Upper lobe of left lung (tissue), 6 donors: ENCODE data around the gene LLGL1. TPM values are rescaled to one million over a fixed set of nuclear protein-coding genes. Genes with fewer than 3 reads are reported as not detected.

Source experiments
- ATAC-seq, 2 donors: fragments of 200-7000 bp; cut with Tn5 transposase; one replicate each; pipeline ENCODE4 v1.9.1; 2022; ENCODE audit warnings: mild to moderate bottlenecking in 2 of 2, moderate library complexity in 2 of 2; ENCODE audit not compliant: low FRiP score in 2 of 2
- DNase-seq, 2 donors: peaks; one replicate each; pipeline ENCODE4 v3.0.0-alpha.2; 2019 to 2020
- H3K27ac ChIP-seq, 4 donors: fragments of 200-600 bp; sonication (generic); one replicate each; pipeline ENCODE4 v1.5.1; 2016 to 2019
- H3K27me3 ChIP-seq, 4 donors: fragments of 200-600 bp; sonication (generic); one replicate each; pipeline ENCODE4 v1.5.1; 2017 to 2019
- H3K36me3 ChIP-seq, 4 donors: fragments of 200-600 bp; sonication (generic); one replicate each; pipeline ENCODE4 v1.5.1; 2016 to 2019
- H3K4me1 ChIP-seq, 4 donors: fragments of 200-600 bp; sonication (generic); one replicate each; pipeline ENCODE4 v1.5.1; 2018 to 2019
- H3K4me3 ChIP-seq, 4 donors: fragments of 200-600 bp; sonication (generic); one replicate each; pipeline ENCODE4 v1.5.1; 2017 to 2019; ENCODE audit warnings: mild to moderate bottlenecking in 2 of 4, moderate library complexity in 1 of 4
- H3K9me3 ChIP-seq, 4 donors: fragments of 200-600 bp; sonication (generic); one replicate each; pipeline ENCODE4 v1.5.1; 2018 to 2019
- CTCF ChIP-seq, 6 experiments: fragments of 450-650 bp in 4 of 6; fragments of 200-600 bp in 2 of 6; sonication (generic) in 2 of 6; IDR thresholded peaks; one replicate each; pipeline ENCODE4 v1.5.1; 2016 to 2019; ENCODE audit warnings: antibody characterized with exemption in 6 of 6
- EP300 ChIP-seq, 4 donors: sonication (generic); formaldehyde crosslinking; IDR thresholded peaks; one replicate each; pipeline ENCODE4 v1.5.1; 2017; ENCODE audit warnings: antibody characterized with exemption in 4 of 4, control low read depth in 2 of 4
- POLR2A ChIP-seq, 4 donors: fragments of 450-650 bp; IDR thresholded peaks; one replicate each; pipeline ENCODE4 v1.5.1; 2016 to 2017; ENCODE audit warnings: antibody characterized with exemption in 4 of 4, mild to moderate bottlenecking in 2 of 4
- POLR2AphosphoS5 ChIP-seq, 2 donors: sonication (generic); formaldehyde crosslinking; IDR thresholded peaks; one replicate each; pipeline ENCODE4 v1.5.1; 2017; ENCODE audit warnings: antibody characterized with exemption in 2 of 2
- WGBS, 2 donors: methylation state at CpG; one replicate each; pipeline ENCODE4 v1.1.5; 2017 to 2018; 5-methylcytosine and 5-hydroxymethylcytosine counted together
- total RNA-seq, 6 donors: library from RNA; depleted of rRNA in 4 of 6; stranded (reverse); fragments of >200 nt in 4 of 6; gene quantifications; one replicate each; pipeline versions ENCODE4 v1.1.0 to v1.2.1, GENCODE V29; 2016 to 2021
- donor health status: DM: no; HTN: no; CAD: no; lungs with moderate emphysema.
- donor health status: DM: no; HTN: yes; CAD: no; lungs with severe emphysema.

LLGL1 gene
- total RNA-seq, 6 donors from 2014 or later = 9.8 to 16.4 (median 13.8) TPM

- WGBS, 2 donors = 93 to 98% methylated on average over 7 of the region's 7 CpGs
- Histone ChIP-seq H3K27ac (no peak overlapping the region), H3K4me1 (peaks cover 6 to 12% (median 10%) of the 10 kb centered on the region in 4 donors), H3K9me3 (no peaks in the 10 kb centered on the region), H3K27me3 (no peaks in the 10 kb centered on the region), H3K4me3 (no peak overlapping the region), H3K36me3 (no peaks in the 10 kb centered on the region)
- TF ChIP-seq POLR2A (IDR thresholded peaks at IDR 0.05) = no peak
- no peak for TF ChIP-seq EP300 (IDR thresholded peaks at IDR 0.05)
- TF ChIP-seq POLR2AphosphoS5 (IDR thresholded peaks at IDR 0.05) = no peak
- DNase-seq (no peak), ATAC-seq (no peak)
Observed at GRCh38 chr17:18179804-18180203, 45.6 kb upstream of the LLGL1 start.

- Histone ChIP-seq H3K27ac (peak overlapping the region in 1 of 4 donors; percentile 97), H3K9me3 (no peaks in the 10 kb centered on the region), H3K4me1 (peaks cover 14 to 27% (median 21%) of the 10 kb centered on the region in 4 donors), H3K4me3 (no peak overlapping the region), H3K27me3 (no peaks in the 10 kb centered on the region), H3K36me3 (no peaks in the 10 kb centered on the region)
- ATAC-seq (no peak), DNase-seq (no peak)
- 88 to 95% methylated on average over 5 of the region's 5 CpGs for whole genome bisulfite sequencing, 2 donors
- TF ChIP-seq POLR2A (IDR thresholded peaks at IDR 0.05) (no peak), POLR2AphosphoS5 (IDR thresholded peaks at IDR 0.05) (no peak), EP300 (IDR thresholded peaks at IDR 0.05) (no peak), CTCF (IDR thresholded peaks at IDR 0.05) (no peak)
Observed at GRCh38 chr17:18181358-18181757, 44.1 kb upstream of the LLGL1 start.

GRCh38 chr17:18182110-18182977 is 43.1 kb upstream of the LLGL1 start:
- Histone ChIP-seq H3K4me3 (peak overlapping the region; percentile 49 to 94 (median 84)), H3K9me3 (no peaks in the 10 kb centered on the region), H3K27ac (peak overlapping the region; percentile 97 to 98 (median 98)), H3K4me1 (peaks cover 24 to 37% (median 31%) of the 10 kb centered on the region in 4 donors), H3K36me3 (peaks cover 0 to 3% (median 0%) of the 10 kb centered on the region in 4 donors), H3K27me3 (no peaks in the 10 kb centered on the region)
- peak in 1 of 2 donors; percentile 49 for DNase-seq
- TF ChIP-seq CTCF (IDR thresholded peaks at IDR 0.05) (no peak), POLR2AphosphoS5 (IDR thresholded peaks at IDR 0.05) (no peak), EP300 (IDR thresholded peaks at IDR 0.05) (no peak), POLR2A (IDR thresholded peaks at IDR 0.05) (no peak)
- no peak for ATAC-seq
- WGBS, 2 donors = 14 to 25% methylated on average over 28 of the region's 28 CpGs

GRCh38 chr17:18182978-18183333 is 42.5 kb upstream of the LLGL1 start:
- WGBS, 2 donors = 0 to 1% methylated on average over 25 to 33 of the region's 33 CpGs
- no peaks in the 10 kb centered on the region for H3K9me3 ChIP-seq
- no peaks in the 10 kb centered on the region for H3K27me3 ChIP-seq
- H3K27ac ChIP-seq = peak overlapping the region; percentile 97 to 98 (median 98)
- H3K36me3 ChIP-seq = peaks cover 0 to 9% (median 0%) of the 10 kb centered on the region in 4 donors
- peak; percentile 80 to 98 for DNase-seq
- peak overlapping the region; percentile 49 to 94 (median 84) for H3K4me3 ChIP-seq
- H3K4me1 ChIP-seq = peaks cover 30 to 43% (median 37%) of the 10 kb centered on the region in 4 donors
- TF ChIP-seq EP300 (IDR thresholded peaks at IDR 0.05) (no peak), POLR2A (IDR thresholded peaks at IDR 0.05) (peak in 3 of 4 donors; percentile 32 to 59 (median 39)), CTCF (IDR thresholded peaks at IDR 0.05) (no peak), POLR2AphosphoS5 (IDR thresholded peaks at IDR 0.05) (peak in 1 of 2 donors; percentile 12)
- peak; percentile 77 to 82 for ATAC-seq

GRCh38 chr17:18183334-18184142 is 41.9 kb upstream of the LLGL1 start, which contains the start of gene ALKBH5:
TSS of gene ALKBH5 (plus strand) at chr17:18183828. CDS start at chr17:18184244, 416 bp downstream.
- TF ChIP-seq POLR2A (IDR thresholded peaks at IDR 0.05) (peak; percentile 28 to 98 (median 93)), CTCF (IDR thresholded peaks at IDR 0.05) (peak in 3 of 6 experiments; percentile 56 to 70 (median 68)), EP300 (IDR thresholded peaks at IDR 0.05) (peak in 1 of 4 donors; percentile 42), POLR2AphosphoS5 (IDR thresholded peaks at IDR 0.05) (peak; percentile 73 to 95)
- Histone ChIP-seq H3K4me3 (peak within 1 kb of the TSS; percentile 79 to 97 (median 91)), H3K4me1 (peaks cover 36 to 48% (median 43%) of the 10 kb centered on the region in 4 donors), H3K27ac (peak within 1 kb of the TSS; percentile 97 to 98 (median 98)), H3K27me3 (no peaks in the 10 kb centered on the region), H3K9me3 (no peaks in the 10 kb centered on the region), H3K36me3 (peaks cover 0 to 14% (median 0%) of the 10 kb centered on the region in 4 donors)
- DNase-seq = peak; percentile 98 to 99
- peak; percentile 95 to 96 for ATAC-seq
- WGBS, 2 donors = 0% methylated on average over 1 to 69 of the region's 98 CpGs
